Ectodermal cell (in vitro differentiated cells): ENCODE measurements around the gene RDH12. TPM values are rescaled to one million over a fixed set of nuclear protein-coding genes. Genes with fewer than 3 reads are reported as not detected.
"Not testable (repeated sequence)": the region's sequence is repeated elsewhere in the genome, so short reads cannot be mapped to it uniquely, and the experiment has no call there.

Source experiments
- H3K27ac ChIP-seq: 2 replicates; pipeline ENCODE4 v1.7.0; 2013; ENCODE audit warnings: mild to moderate bottlenecking, low read depth, low read length; ENCODE audit not compliant: insufficient read depth, poor library complexity, severe bottlenecking
- H3K27me3 ChIP-seq: 2 replicates; pipeline ENCODE4 v1.7.0; 2013; ENCODE audit warnings: mild to moderate bottlenecking, low read length; ENCODE audit not compliant: insufficient read depth, control insufficient read depth, poor library complexity, severe bottlenecking
- H3K36me3 ChIP-seq: one replicate; pipeline ENCODE4 v1.7.0; 2013; ENCODE audit warnings: low read length; ENCODE audit not compliant: control insufficient read depth, insufficient read depth
- H3K4me1 ChIP-seq: one replicate; pipeline ENCODE4 v1.7.0; 2013; ENCODE audit warnings: low read length; ENCODE audit not compliant: control insufficient read depth, insufficient read depth
- H3K4me3 ChIP-seq: 2 replicates; pipeline ENCODE4 v1.7.0; 2013; ENCODE audit warnings: low read depth, low read length, control low read depth; ENCODE audit not compliant: insufficient read depth
- H3K9me3 ChIP-seq: 2 replicates; pipeline ENCODE4 v1.7.0; 2013; ENCODE audit warnings: mild to moderate bottlenecking, low read length, moderate library complexity; ENCODE audit not compliant: control insufficient read depth
- WGBS, 2 experiments: methylation state at CpG; one replicate each; pipeline ENCODE4 v1.1.7; 2013; ENCODE audit warnings: missing lambda C conversion rate in 2 of 2; 5-methylcytosine and 5-hydroxymethylcytosine counted together
- polyA plus RNA-seq, 4 experiments: library from polyadenylated mRNA; stranded (reverse); fragments of 50-300 nt; gene quantifications; one replicate each; pipeline ENCODE4 v1.2.3, GENCODE V29; 2013

Gene RDH12
- polyA plus RNA-seq (2013, experiment 1 of 4): 0.94 TPM
- polyA plus RNA-seq (2013, experiment 2 of 4): 1.4 TPM
- 0.91 TPM for polyA plus RNA-seq (2013, experiment 3 of 4)
- polyA plus RNA-seq (2013, experiment 4 of 4): 1.3 TPM

- H3K4me3 ChIP-seq, H3K27me3 ChIP-seq, H3K27ac ChIP-seq, H3K36me3 ChIP-seq, H3K9me3 ChIP-seq, H3K4me1 ChIP-seq: not testable (repeated sequence)
- 94% methylated on average over 8 of the region's 8 CpGs for WGBS, 2 experiments
Measured at GRCh38 chr14:67701492-67701891, at the start of gene RDH12. Gene RDH12, plus strand, starts transcription at chr14:67701886. Its CDS starts 20,757 bp downstream, at chr14:67722643.

DNA sequence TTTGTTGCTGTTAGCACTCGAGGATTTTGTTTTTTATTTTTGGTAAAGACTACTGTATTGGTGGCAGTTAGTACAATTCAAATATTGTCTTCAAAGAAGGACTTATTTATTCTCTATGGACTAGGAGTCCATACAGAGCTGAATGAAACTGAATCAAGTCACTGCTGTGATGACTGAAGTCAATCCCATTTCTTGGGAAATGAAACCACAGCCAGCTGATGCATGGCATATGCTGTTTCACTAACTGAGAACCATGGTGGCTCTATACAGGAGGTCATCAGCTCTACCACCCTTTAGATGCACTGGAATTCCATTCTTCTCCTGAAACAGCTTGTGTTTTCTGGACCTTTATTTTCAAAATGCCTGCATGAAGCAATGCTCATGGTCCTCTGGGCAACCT is 49.5 kb upstream of the RDH12 start:
- Histone ChIP-seq H3K4me3 (no peak overlapping the region), H3K9me3 (no peaks in the 10 kb centered on the region), H3K36me3 (peaks cover 65% of the 10 kb centered on the region), H3K27ac (no peak overlapping the region), H3K4me1 (no peaks in the 10 kb centered on the region), H3K27me3 (no peaks in the 10 kb centered on the region)
- 90% methylated on average over 1 of the region's 1 CpG; no CpG with 5 or more reads in 1 of the 2 experiments for WGBS, 2 experiments

GRCh38 chr14:67653651-67654280 is 47.9 kb upstream of the RDH12 start:
- Histone ChIP-seq H3K4me3 (no peak overlapping the region), H3K9me3 (no peaks in the 10 kb centered on the region), H3K27ac (peak overlapping the region; percentile 16), H3K27me3 (no peaks in the 10 kb centered on the region), H3K36me3 (peaks cover 60% of the 10 kb centered on the region), H3K4me1 (no peaks in the 10 kb centered on the region)
- 91 to 94% methylated on average over 6 of the region's 6 CpGs for WGBS, 2 experiments

GRCh38 chr14:67663633-67664032 is 38.1 kb upstream of the RDH12 start:
- no peaks in the 10 kb centered on the region for H3K27me3 ChIP-seq
- H3K9me3 ChIP-seq: no peaks in the 10 kb centered on the region
- no peak overlapping the region for H3K27ac ChIP-seq
- peaks cover 3% of the 10 kb centered on the region for H3K36me3 ChIP-seq
- 71 to 84% methylated on average over 3 of the region's 4 CpGs for WGBS, 2 experiments
- no peak overlapping the region for H3K4me3 ChIP-seq
- no peaks in the 10 kb centered on the region for H3K4me1 ChIP-seq

DNA sequence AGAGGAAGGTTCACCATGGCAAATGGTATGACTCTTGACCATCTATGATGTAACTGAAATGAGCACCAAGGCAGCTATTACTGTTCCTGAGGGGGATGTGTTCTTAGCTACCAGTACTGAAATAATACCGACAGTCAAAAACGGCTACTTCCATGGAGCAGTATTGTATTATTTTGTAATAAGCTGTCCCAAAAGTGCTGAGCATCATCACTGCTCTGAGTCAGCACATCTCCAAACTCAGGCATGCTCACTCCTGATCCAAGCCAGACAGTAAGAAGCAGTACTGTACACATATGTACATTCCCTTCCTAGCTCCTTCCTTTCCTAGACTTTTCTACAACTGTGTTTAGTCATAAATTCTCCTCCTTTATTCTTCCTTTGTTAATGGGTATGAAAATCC is 35.8 kb upstream of the RDH12 start:
- H3K9me3 ChIP-seq: no peaks in the 10 kb centered on the region

GRCh38 chr14:67666750-67667449 is 34.8 kb upstream of the RDH12 start:
- Histone ChIP-seq H3K36me3 (no peaks in the 10 kb centered on the region), H3K27ac (no peak overlapping the region), H3K27me3 (no peaks in the 10 kb centered on the region), H3K4me3 (no peak overlapping the region), H3K4me1 (no peaks in the 10 kb centered on the region), H3K9me3 (no peaks in the 10 kb centered on the region)
- WGBS, 2 experiments: 33 to 77% methylated on average over 1 of the region's 1 CpG

More for the DNA sequence above, 35.8 kb upstream of the RDH12 start:
- WGBS, 2 experiments: 98 to 100% methylated on average over 2 of the region's 2 CpGs
- H3K27me3 ChIP-seq: no peaks in the 10 kb centered on the region
- H3K27ac ChIP-seq: no peak overlapping the region
- no peak overlapping the region for H3K4me3 ChIP-seq
- H3K4me1 ChIP-seq: no peaks in the 10 kb centered on the region
- no peaks in the 10 kb centered on the region for H3K36me3 ChIP-seq

DNA sequence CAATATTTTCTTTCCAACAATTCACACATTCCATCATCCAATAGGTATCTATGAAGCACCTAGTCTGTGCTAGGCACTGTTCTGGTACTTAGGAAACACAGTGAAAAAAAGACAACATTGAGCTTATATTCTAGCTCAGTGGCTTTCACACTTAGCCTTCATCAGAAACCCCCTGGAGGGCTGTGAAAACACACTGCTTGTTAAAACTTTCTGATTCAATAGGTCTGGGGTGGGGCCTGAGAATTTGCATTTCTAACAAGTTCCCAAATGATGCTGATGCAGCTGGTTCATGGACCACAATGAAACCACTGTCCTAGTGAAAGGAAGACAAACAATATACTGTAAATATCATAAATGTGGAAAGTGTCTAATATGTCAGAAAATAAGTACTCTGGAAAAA is 33.1 kb upstream of the RDH12 start:
- no peaks in the 10 kb centered on the region for H3K4me1 ChIP-seq
- H3K27me3 ChIP-seq: no peaks in the 10 kb centered on the region
- H3K27ac ChIP-seq: no peak overlapping the region
- no peaks in the 10 kb centered on the region for H3K9me3 ChIP-seq
- no peaks in the 10 kb centered on the region for H3K36me3 ChIP-seq
- H3K4me3 ChIP-seq: no peak overlapping the region

DNA sequence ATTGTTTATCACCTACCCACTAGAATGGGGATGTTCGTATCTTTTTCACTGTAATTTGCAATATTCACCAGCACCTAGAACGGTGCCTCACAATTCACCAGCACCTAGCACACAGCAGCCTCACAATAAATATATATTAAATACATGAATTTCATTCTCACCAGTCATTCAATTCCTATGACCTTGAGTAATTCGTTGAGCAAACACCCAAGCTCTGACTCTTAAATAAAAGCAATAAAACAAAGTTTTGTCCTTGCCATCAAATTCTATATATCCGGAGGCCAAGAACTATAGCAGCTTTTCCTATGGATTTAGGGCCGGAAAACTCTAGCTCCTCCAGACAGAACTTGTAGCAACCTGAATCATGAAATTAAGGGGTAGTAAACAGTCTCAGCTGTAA is 28.2 kb upstream of the RDH12 start:
- no peaks in the 10 kb centered on the region for H3K27me3 ChIP-seq
- peak overlapping the region; percentile 84 for H3K4me3 ChIP-seq
- H3K36me3 ChIP-seq: peaks cover 12% of the 10 kb centered on the region
- WGBS, 2 experiments: 75 to 83% methylated on average over 5 of the region's 5 CpGs
- H3K9me3 ChIP-seq: no peaks in the 10 kb centered on the region
- H3K4me1 ChIP-seq: no peaks in the 10 kb centered on the region
- H3K27ac ChIP-seq: no peak overlapping the region

GRCh38 chr14:67674139-67674479 is 27.6 kb upstream of the RDH12 start:
- H3K4me3 ChIP-seq: peak overlapping the region; percentile 84
- H3K9me3 ChIP-seq: no peaks in the 10 kb centered on the region
- H3K27me3 ChIP-seq: no peaks in the 10 kb centered on the region
- no peaks in the 10 kb centered on the region for H3K4me1 ChIP-seq
- 0% methylated on average over 25 of the region's 25 CpGs for WGBS, 2 experiments
- H3K36me3 ChIP-seq: peaks cover 15% of the 10 kb centered on the region
- peak overlapping the region; percentile 96 for H3K27ac ChIP-seq

DNA sequence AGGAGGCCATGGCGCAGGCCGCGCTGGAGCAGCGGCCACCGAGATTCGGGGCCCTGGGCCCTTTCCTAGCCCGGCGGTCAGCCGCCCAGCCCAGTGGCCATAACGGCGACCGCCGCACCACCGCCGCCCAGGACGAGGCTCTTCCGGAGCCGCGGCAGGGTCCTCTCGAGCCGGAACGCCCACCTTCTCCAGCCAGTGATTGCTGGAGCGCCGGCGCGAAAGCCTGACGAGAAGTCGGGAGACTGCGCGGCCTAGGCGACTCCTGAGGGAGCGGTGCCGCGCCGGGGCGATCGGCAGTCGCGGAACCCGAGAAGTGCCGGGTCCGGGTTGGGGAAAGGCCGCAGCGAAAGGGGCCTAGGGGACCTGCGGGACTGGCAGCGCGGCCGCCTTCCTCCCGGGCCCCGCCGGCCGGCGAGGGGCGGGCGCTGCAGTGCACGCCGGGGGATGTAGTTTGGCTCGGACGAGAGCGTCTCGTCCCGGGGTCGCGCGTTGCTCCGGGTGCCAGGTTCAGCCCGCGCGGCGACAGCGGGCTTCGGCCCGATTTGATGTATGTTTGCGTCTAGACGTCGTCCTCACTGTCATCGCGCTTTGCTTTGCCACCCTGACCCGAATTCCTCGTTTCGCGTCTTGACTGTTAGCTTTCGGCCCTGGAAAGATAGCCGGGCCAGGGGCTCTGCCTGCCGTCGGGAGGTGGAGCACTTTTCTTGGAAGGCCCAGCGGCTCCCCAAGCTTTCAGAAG is 27.0 kb upstream of the RDH12 start, which contains the start of gene VTI1B:
Gene VTI1B, minus strand, starts transcription at position 153 of the 739 bp plus-strand sequence. Its CDS starts 143 bp downstream, at position 10.
- H3K4me1 ChIP-seq: no peaks in the 10 kb centered on the region
- peaks cover 15% of the 10 kb centered on the region for H3K36me3 ChIP-seq
- peak within 1 kb of the TSS; percentile 84 for H3K4me3 ChIP-seq
- H3K27ac ChIP-seq: peak within 1 kb of the TSS; percentile 96
- H3K27me3 ChIP-seq: no peaks in the 10 kb centered on the region
- no peaks in the 10 kb centered on the region for H3K9me3 ChIP-seq
- WGBS, 2 experiments: 0 to 1% methylated on average over 87 of the region's 87 CpGs
